Duodenal mucosa (tissue), 2 donors: ENCODE data around the gene NLRC3.

Experiments used
- H3K27ac ChIP-seq: one replicate; pipeline ENCODE4 v1.7.0; 2013; ENCODE audit warnings: low read depth, low read length
- H3K27me3 ChIP-seq, 2 donors: one replicate each; pipeline ENCODE4 v1.7.0; 2013; ENCODE audit warnings: low read length in 2 of 2, control low read depth in 1 of 2; ENCODE audit not compliant: insufficient read depth in 2 of 2, control insufficient read depth in 1 of 2
- H3K36me3 ChIP-seq, 2 donors: one replicate each; pipeline ENCODE4 v1.7.0; 2013; ENCODE audit warnings: low read length in 2 of 2, control low read depth in 1 of 2; ENCODE audit not compliant: insufficient read depth in 2 of 2, control insufficient read depth in 1 of 2
- H3K4me1 ChIP-seq, 2 donors: one replicate each; pipeline ENCODE4 v1.7.0; 2013; ENCODE audit warnings: low read length in 2 of 2, control low read depth in 1 of 2; ENCODE audit not compliant: insufficient read depth in 2 of 2, control insufficient read depth in 1 of 2
- H3K4me3 ChIP-seq, 2 donors: one replicate each; pipeline ENCODE4 v1.7.0; 2013; ENCODE audit warnings: low read length in 2 of 2, low read depth in 1 of 2
- H3K9ac ChIP-seq, 2 donors: one replicate each; pipeline ENCODE4 v1.7.0; 2013; ENCODE audit warnings: low read length in 2 of 2, low read depth in 1 of 2
- H3K9me3 ChIP-seq, 2 donors: one replicate each; pipeline ENCODE4 v1.7.0; 2013; ENCODE audit warnings: low read length in 2 of 2, control low read depth in 1 of 2; ENCODE audit not compliant: control insufficient read depth in 1 of 2

Gene NLRC3, protein sequence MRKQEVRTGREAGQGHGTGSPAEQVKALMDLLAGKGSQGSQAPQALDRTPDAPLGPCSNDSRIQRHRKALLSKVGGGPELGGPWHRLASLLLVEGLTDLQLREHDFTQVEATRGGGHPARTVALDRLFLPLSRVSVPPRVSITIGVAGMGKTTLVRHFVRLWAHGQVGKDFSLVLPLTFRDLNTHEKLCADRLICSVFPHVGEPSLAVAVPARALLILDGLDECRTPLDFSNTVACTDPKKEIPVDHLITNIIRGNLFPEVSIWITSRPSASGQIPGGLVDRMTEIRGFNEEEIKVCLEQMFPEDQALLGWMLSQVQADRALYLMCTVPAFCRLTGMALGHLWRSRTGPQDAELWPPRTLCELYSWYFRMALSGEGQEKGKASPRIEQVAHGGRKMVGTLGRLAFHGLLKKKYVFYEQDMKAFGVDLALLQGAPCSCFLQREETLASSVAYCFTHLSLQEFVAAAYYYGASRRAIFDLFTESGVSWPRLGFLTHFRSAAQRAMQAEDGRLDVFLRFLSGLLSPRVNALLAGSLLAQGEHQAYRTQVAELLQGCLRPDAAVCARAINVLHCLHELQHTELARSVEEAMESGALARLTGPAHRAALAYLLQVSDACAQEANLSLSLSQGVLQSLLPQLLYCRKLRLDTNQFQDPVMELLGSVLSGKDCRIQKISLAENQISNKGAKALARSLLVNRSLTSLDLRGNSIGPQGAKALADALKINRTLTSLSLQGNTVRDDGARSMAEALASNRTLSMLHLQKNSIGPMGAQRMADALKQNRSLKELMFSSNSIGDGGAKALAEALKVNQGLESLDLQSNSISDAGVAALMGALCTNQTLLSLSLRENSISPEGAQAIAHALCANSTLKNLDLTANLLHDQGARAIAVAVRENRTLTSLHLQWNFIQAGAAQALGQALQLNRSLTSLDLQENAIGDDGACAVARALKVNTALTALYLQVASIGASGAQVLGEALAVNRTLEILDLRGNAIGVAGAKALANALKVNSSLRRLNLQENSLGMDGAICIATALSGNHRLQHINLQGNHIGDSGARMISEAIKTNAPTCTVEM

GRCh38 chr16:3577302-3577752 is at the start of gene NLRC3:
Gene NLRC3 (minus strand): TSS chr16:3577403. CDS start chr16:3565036, 12,367 bp downstream.
- no peaks in the 10 kb centered on the region for H3K27me3 ChIP-seq
- no peaks in the 10 kb centered on the region for H3K9me3 ChIP-seq
- H3K36me3 ChIP-seq: no peaks in the 10 kb centered on the region
- H3K4me1 ChIP-seq: peaks cover 3 to 10% of the 10 kb centered on the region in 2 donors
- no peak within 1 kb of the TSS for H3K9ac ChIP-seq
- peak within 1 kb of the TSS; percentile 57 to 70 for H3K4me3 ChIP-seq
- no peak within 1 kb of the TSS for H3K27ac ChIP-seq

GRCh38 chr16:3625911-3626732 is 48.9 kb upstream of the NLRC3 start:
- H3K4me3 ChIP-seq: no peak overlapping the region
- H3K4me1 ChIP-seq: peaks cover 0 to 4% of the 10 kb centered on the region in 2 donors

GRCh38 chr16:3625331-3625730 is 48.1 kb upstream of the NLRC3 start:
- no peaks in the 10 kb centered on the region for H3K9me3 ChIP-seq
- H3K4me1 ChIP-seq: peaks cover 0 to 4% of the 10 kb centered on the region in 2 donors
- no peak overlapping the region for H3K27ac ChIP-seq
- no peaks in the 10 kb centered on the region for H3K27me3 ChIP-seq
- no peak overlapping the region for H3K4me3 ChIP-seq
- no peaks in the 10 kb centered on the region for H3K36me3 ChIP-seq
- no peak overlapping the region for H3K9ac ChIP-seq

More at GRCh38 chr16:3625911-3626732, 48.9 kb upstream of the NLRC3 start:
- Histone ChIP-seq H3K9ac (no peak overlapping the region), H3K36me3 (no peaks in the 10 kb centered on the region), H3K27me3 (no peaks in the 10 kb centered on the region), H3K9me3 (no peaks in the 10 kb centered on the region), H3K27ac (no peak overlapping the region)

GRCh38 chr16:3623642-3624041 is 46.4 kb upstream of the NLRC3 start:
- Histone ChIP-seq H3K4me1 (peaks cover 0 to 4% of the 10 kb centered on the region in 2 donors), H3K9ac (no peak overlapping the region), H3K27ac (no peak overlapping the region), H3K4me3 (no peak overlapping the region), H3K36me3 (no peaks in the 10 kb centered on the region), H3K27me3 (no peaks in the 10 kb centered on the region), H3K9me3 (no peaks in the 10 kb centered on the region)

- no peak overlapping the region for H3K27ac ChIP-seq
- no peak overlapping the region for H3K9ac ChIP-seq
- H3K4me3 ChIP-seq: no peak overlapping the region
- H3K9me3 ChIP-seq: no peaks in the 10 kb centered on the region
- H3K27me3 ChIP-seq: no peaks in the 10 kb centered on the region
- peaks cover 4 to 8% of the 10 kb centered on the region in 2 donors for H3K4me1 ChIP-seq
- peaks cover 0 to 5% of the 10 kb centered on the region in 2 donors for H3K36me3 ChIP-seq
Observed at GRCh38 chr16:3618769-3619141, 41.6 kb upstream of the NLRC3 start.

GRCh38 chr16:3612510-3613466 is 35.6 kb upstream of the NLRC3 start:
- peaks cover 0 to 5% of the 10 kb centered on the region in 2 donors for H3K36me3 ChIP-seq
- H3K9me3 ChIP-seq: no peaks in the 10 kb centered on the region
- H3K4me3 ChIP-seq: peak overlapping the region; percentile 57 to 84
- no peak overlapping the region for H3K27ac ChIP-seq
- H3K27me3 ChIP-seq: no peaks in the 10 kb centered on the region
- H3K9ac ChIP-seq: peak overlapping the region in 1 of 2 donors; percentile 10
- H3K4me1 ChIP-seq: peaks cover 29 to 31% of the 10 kb centered on the region in 2 donors

GRCh38 chr16:3611146-3611975 is 34.2 kb upstream of the NLRC3 start, which contains the start of gene SLX4:
Gene SLX4 (minus strand): TSS chr16:3611606. CDS start chr16:3608964, 2,642 bp downstream.
- peak within 1 kb of the TSS; percentile 67 for H3K27ac ChIP-seq
- no peaks in the 10 kb centered on the region for H3K9me3 ChIP-seq
- H3K4me1 ChIP-seq: peaks cover 29 to 31% of the 10 kb centered on the region in 2 donors
- peak within 1 kb of the TSS; percentile 84 to 98 for H3K4me3 ChIP-seq
- no peaks in the 10 kb centered on the region for H3K27me3 ChIP-seq
- H3K9ac ChIP-seq: peak within 1 kb of the TSS; percentile 92 to 97
- H3K36me3 ChIP-seq: peaks cover 0 to 5% of the 10 kb centered on the region in 2 donors

DNA sequence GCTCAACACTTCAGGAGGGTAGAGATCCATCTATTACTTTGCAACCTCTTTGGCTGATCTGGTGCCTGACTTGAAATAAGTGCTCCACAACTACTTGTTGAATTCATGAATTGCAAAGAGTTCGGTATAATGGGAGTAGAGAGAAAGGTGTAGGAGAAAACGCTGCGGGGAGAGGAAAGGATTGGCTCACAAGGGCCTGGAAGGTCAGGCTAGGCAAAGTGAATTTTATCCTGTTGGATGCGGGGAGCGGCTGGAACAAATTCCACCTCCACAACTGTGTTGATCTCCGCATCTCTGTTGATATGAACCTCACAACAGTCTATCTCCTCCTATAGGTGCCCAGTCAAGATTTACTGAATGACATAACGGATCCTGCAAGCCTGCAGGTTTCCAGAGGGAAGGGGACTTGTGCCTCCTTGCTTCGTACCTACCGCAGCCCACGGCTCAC is 33.5 kb upstream of the NLRC3 start:
- peak overlapping the region; percentile 67 for H3K27ac ChIP-seq

More for the DNA sequence above, 33.5 kb upstream of the NLRC3 start:
- Histone ChIP-seq H3K36me3 (peaks cover 0 to 5% of the 10 kb centered on the region in 2 donors), H3K4me3 (peak overlapping the region; percentile 84 to 86), H3K27me3 (no peaks in the 10 kb centered on the region), H3K9ac (peak overlapping the region; percentile 88 to 92), H3K9me3 (no peaks in the 10 kb centered on the region), H3K4me1 (peaks cover 29 to 31% of the 10 kb centered on the region in 2 donors)
